Measurements from ENCODE around the gene UBE2Q1. TPM values are rescaled to one million over a fixed set of nuclear protein-coding genes. Genes with fewer than 3 reads are reported as not detected.
"Not testable (repeated sequence)": the region's sequence is repeated elsewhere in the genome, so short reads cannot be mapped to it uniquely, and the experiment has no call there.

The UBE2Q1 gene
- total and polyA plus RNA-seq, 2 of the 8 experiments (the other 6 are each of a cell fraction or from before 2014, with no cell fraction given) = 13.2 to 95.8 TPM

- TF ChIP-seq EP300 (IDR thresholded peaks at IDR 0.05; ENCODE audit: borderline replicate concordance in 1 of 2, low read depth in 2 of 2, low read length in 2 of 2) = peak in 1 of 2 experiments; percentile 39; a peak in 1 of 3 replicates
- peak; percentile 52 to 87 (median 80) for TF ChIP-seq CTCF (IDR thresholded peaks at IDR 0.05; ENCODE audit: control extremely low read depth in 1 of 3, insufficient read depth in 1 of 3, low read depth in 1 of 3, low read length in 3 of 3)
- 0 out of 2 replicates have a peak, but pooled peaks have one; percentile 33 for TF ChIP-seq CREB1 (IDR thresholded peaks at IDR 0.05)
- peak in 1 of 2 experiments; percentile 65; a peak in 1 of 4 replicates for TF ChIP-seq SIN3A (conservative IDR thresholded peaks at IDR 0.05 in 1 of 2, IDR thresholded peaks at IDR 0.05 in 1 of 2; ENCODE audit: low read depth in 1 of 2, low read length in 2 of 2)
Observed at GRCh38 chr1:154533952-154534844, 24.3 kb downstream of the UBE2Q1 start (continued).

GRCh38 chr1:154531950-154532349 lies 26.5 kb downstream of the UBE2Q1 start:
- H4K5ac ChIP-seq (ENCODE audit: insufficient read length, low read depth, low read length); DNase-seq (ENCODE audit: low read depth in 1 of 2, low spot score in 2 of 2); H3K4me1 ChIP-seq (replicated peaks in 1 of 4; ENCODE audit: control insufficient read depth in 3 of 4, insufficient read depth in 4 of 4, low read length in 3 of 4); H4K20me1 ChIP-seq (replicated peaks in 1 of 2; ENCODE audit: control insufficient read depth in 1 of 2, insufficient read depth in 2 of 2, low read length in 2 of 2); H3K23ac ChIP-seq (ENCODE audit: insufficient read length); H2BK15ac ChIP-seq (ENCODE audit: low read length); H4K8ac ChIP-seq (ENCODE audit: extremely low read depth, insufficient read depth, low read length); H2BK20ac ChIP-seq (ENCODE audit: low read length); H3K9me3 ChIP-seq (ENCODE audit: insufficient read depth in 2 of 2, low read depth in 1 of 2, low read length in 1 of 2); H3K79me2 ChIP-seq (ENCODE audit: control insufficient read depth in 1 of 2, insufficient read depth in 2 of 2, low read length in 2 of 2); H3K4me3 ChIP-seq (ENCODE audit: extremely low read depth in 1 of 4, insufficient read depth in 2 of 4, low read depth in 3 of 4, low read length in 4 of 4); H2AK5ac ChIP-seq (ENCODE audit: low read depth, low read length); FAIRE-seq; H2BK12ac ChIP-seq (ENCODE audit: low read depth, low read length); H3K4me2 ChIP-seq (ENCODE audit: insufficient read depth in 1 of 2, low read depth in 2 of 2, low read length in 2 of 2); H3K4ac ChIP-seq (replicated peaks; ENCODE audit: insufficient read length, low read depth, low read length); H3K27ac ChIP-seq (ENCODE audit: low read depth, low read length); H3K79me1 ChIP-seq (ENCODE audit: low read depth, low read length); H3K9ac ChIP-seq (replicated peaks in 1 of 4; ENCODE audit: extremely low read depth in 1 of 4, low read depth in 3 of 4, low read length in 3 of 4); H3K18ac ChIP-seq (ENCODE audit: extremely low read depth, low read length); H3K23me2 ChIP-seq (ENCODE audit: low read depth, low read length); H3K36me3 ChIP-seq (ENCODE audit: control insufficient read depth in 2 of 4, insufficient read depth in 4 of 4, low read length in 3 of 4); H4K91ac ChIP-seq (replicated peaks; ENCODE audit: insufficient read length, low read length); H3K56ac ChIP-seq (replicated peaks; ENCODE audit: insufficient read length, low read depth, low read length); H3K27me3 ChIP-seq (replicated peaks in 1 of 4; ENCODE audit: control insufficient read depth in 3 of 4, extremely low read depth in 1 of 4, insufficient read depth in 3 of 4, low read length in 3 of 4); H2AFZ ChIP-seq (ENCODE audit: low read length); H3K14ac ChIP-seq (ENCODE audit: insufficient read length); H2BK120ac ChIP-seq (replicated peaks; ENCODE audit: low read depth, low read length); H2BK5ac ChIP-seq (ENCODE audit: low read depth, low read length): not testable (repeated sequence)
- ChIA-PET CTCF (ENCODE audit: partially characterized antibody) (interaction anchor here (0.7 to 6.9 kb wide), 7 partner anchors 11 to 52 kb away, joined by 3 to 63 read pairs (median 4); no protein-coding TSS in a partner anchor), POLR2A (ENCODE audit: partially characterized antibody) (interaction anchor here (0.6 to 0.8 kb wide), 2 partner anchors 9 to 461 kb away, joined by 3 to 4 read pairs; no protein-coding TSS in a partner anchor)
- WGBS, 2 experiments (ENCODE audit: extremely low coverage in 1 of 2, insufficient coverage in 1 of 2, insufficient read length in 1 of 2, insufficient replicate concordance in 2 of 2, low coverage in 1 of 2, low lambda C conversion rate in 2 of 2, missing lambda C conversion rate in 1 of 2) = 92% methylated on average over 13 of the region's 13 CpGs; no CpG with 5 or more reads in 1 of the 2 experiments

Measured in H1 (cell line).